Mammary epithelial cell (primary cell): ENCODE measurements around the gene RAB37.

Experiments used
- EZH2 ChIP-seq: IDR thresholded peaks from 2 replicates; pipeline ENCODE4 v1.6.1; 2012; ENCODE audit warnings: low read length, inconsistent platforms, borderline replicate concordance
- TF ChIP-seq, protein P1 (sequence below), 2 donors: IDR thresholded peaks in 1 of 2; conservative IDR thresholded peaks in 1 of 2; 2 replicates each; pipeline ENCODE4 v1.5.1; 2011 to 2012; ENCODE audit warnings: inconsistent platforms in 2 of 2, low read length in 2 of 2, mild to moderate bottlenecking in 2 of 2, control low read depth in 1 of 2, low read depth in 1 of 2; ENCODE audit not compliant: insufficient read depth in 1 of 2; ENCODE audit errors: extremely low read depth in 1 of 2

DNA sequence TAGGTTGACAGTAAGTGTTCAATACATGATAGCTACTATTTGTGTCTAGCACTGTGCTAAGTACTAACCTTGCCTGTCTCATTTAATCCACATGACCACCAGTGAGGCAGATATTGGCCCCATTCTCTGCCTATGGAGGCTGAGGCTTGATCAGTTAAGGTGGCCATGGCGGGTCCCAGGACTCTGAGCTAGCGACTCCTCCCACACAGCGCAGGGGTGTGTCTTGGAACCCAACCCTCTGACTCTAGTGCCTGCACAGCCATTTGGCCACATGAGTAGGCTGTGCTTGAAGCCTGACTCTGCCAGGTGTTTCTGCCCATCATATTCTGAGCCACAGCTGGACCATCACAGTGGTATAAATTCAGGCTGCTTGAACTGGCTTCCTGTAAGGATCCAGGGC, 17.8 kb downstream of the RAB37 start:
- TF ChIP-seq, protein P1, sequence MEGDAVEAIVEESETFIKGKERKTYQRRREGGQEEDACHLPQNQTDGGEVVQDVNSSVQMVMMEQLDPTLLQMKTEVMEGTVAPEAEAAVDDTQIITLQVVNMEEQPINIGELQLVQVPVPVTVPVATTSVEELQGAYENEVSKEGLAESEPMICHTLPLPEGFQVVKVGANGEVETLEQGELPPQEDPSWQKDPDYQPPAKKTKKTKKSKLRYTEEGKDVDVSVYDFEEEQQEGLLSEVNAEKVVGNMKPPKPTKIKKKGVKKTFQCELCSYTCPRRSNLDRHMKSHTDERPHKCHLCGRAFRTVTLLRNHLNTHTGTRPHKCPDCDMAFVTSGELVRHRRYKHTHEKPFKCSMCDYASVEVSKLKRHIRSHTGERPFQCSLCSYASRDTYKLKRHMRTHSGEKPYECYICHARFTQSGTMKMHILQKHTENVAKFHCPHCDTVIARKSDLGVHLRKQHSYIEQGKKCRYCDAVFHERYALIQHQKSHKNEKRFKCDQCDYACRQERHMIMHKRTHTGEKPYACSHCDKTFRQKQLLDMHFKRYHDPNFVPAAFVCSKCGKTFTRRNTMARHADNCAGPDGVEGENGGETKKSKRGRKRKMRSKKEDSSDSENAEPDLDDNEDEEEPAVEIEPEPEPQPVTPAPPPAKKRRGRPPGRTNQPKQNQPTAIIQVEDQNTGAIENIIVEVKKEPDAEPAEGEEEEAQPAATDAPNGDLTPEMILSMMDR (conservative IDR thresholded peaks at IDR 0.05 in 1 of 2, IDR thresholded peaks at IDR 0.05 in 1 of 2; ENCODE audit: extremely low read depth in 1 of 2, insufficient read depth in 1 of 2, low read depth in 1 of 2, low read length in 2 of 2), result no peak
- no peak for TF ChIP-seq EZH2
